ENCODE results near the gene USH2A.

DNA sequence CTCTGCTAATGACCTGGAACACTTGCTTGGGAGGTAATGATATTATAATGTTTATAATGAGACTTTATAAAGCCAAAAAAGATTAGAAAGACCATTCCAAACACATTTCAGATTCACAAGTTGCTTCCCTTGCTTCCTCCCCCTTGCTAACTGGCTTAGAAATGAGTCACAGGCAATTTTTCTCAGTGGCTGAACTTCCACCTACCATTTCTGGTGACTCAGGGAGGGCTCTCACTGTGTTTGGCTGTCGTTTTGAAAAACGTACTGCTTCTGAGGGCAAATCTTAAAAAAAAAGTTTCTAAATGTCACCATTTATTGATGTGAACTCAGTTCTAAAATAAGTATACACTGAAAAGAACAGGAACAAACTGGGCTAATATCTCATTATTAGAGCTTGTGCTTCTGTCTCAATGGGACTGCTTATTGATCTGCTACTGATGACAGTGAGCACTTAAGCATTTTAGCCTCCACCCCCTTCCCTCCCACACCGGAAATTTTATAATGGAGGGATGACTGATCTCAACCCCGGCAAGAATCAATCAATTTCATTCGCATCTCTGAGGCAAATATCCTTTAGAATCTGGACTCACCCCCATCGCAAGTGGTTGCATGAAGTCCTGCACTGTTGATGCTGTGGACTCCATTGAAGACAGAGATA is 577.9 kb downstream of the USH2A start:
- TF ChIP-seq CTCF (IDR thresholded peaks at IDR 0.05) (no peak), POLR2AphosphoS5 (IDR thresholded peaks at IDR 0.05) (no peak), POLR2A (IDR thresholded peaks at IDR 0.05; ENCODE audit: low read depth) (no peak)
